Chondrocyte (in vitro differentiated cells): ENCODE results near the gene CCDC88C. TPM values are rescaled to one million over a fixed set of nuclear protein-coding genes. Genes with fewer than 3 reads are reported as not detected.

Experiments used
- DNase-seq: peaks from one replicate; pipeline ENCODE4 v3.0.0; 2021; ENCODE audit warnings: mixed read lengths, low spot score
- H3K27ac Mint-ChIP-seq: one replicate; pipeline ENCODE4 v1.8.0; 2021; ENCODE audit warnings: mild to moderate bottlenecking, moderate library complexity, mixed read lengths; ENCODE audit not compliant: unreplicated experiment
- H3K27me3 Mint-ChIP-seq: 2 replicates; pipeline ENCODE4 v1.8.0; 2021; ENCODE audit warnings: low read depth, mixed read lengths
- H3K36me3 Mint-ChIP-seq: 2 replicates; pipeline ENCODE4 v1.8.0; 2021; ENCODE audit warnings: low read depth, mixed read lengths
- H3K4me1 Mint-ChIP-seq: 2 replicates; pipeline ENCODE4 v1.8.0; 2021; ENCODE audit warnings: low read depth, mild to moderate bottlenecking, mixed read lengths
- H3K4me3 Mint-ChIP-seq: one replicate; pipeline ENCODE4 v1.8.0; 2021; ENCODE audit warnings: mild to moderate bottlenecking, moderate library complexity, mixed read lengths; ENCODE audit not compliant: unreplicated experiment
- H3K9me3 Mint-ChIP-seq: 2 replicates; pipeline ENCODE4 v1.8.0; 2021; ENCODE audit warnings: low read depth, mixed read lengths
- total RNA-seq: library from RNA; stranded (reverse); gene quantifications from 3 replicates; pipeline ENCODE4 v1.2.1, GENCODE V29; 2021
- TF ChIP-seq, protein P1 (sequence below): fragments of 200-600 bp; sonication (generic); IDR thresholded peaks from 2 replicates; pipeline ENCODE4 v1.5.0; 2021; ENCODE audit warnings: antibody characterized with exemption, mild to moderate bottlenecking, moderate library complexity

The CCDC88C gene
- total RNA-seq, 1 donor from 2014 or later, result 2.3 TPM

DNA sequence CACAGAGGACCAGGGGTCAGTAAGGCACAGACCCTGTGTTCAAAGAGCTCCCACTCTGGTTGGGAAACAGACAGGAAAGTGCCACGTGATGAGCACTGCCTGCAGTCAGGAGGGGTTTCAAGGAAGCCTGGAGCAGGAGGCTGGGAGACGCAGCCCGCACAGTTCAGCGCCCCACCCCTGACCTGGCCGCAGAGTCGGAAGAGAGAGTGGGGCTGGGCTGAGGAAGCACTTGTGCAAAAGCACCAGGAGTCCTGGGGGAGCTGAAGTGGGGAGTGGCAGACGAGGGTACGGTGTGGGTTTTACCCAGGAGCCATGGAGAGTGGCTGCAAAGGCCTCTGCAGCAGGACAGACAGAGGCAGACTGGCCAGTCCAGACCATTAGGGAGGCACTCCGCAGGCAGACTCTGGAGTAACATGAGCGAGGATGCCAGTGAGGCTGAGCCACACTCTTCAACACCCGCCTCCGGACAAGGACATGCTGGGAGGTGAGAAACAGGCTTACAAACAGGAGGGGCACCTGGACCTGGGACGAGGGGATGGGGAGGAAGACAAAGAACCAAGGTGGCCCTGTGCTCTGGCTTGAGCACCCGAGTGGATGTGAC is 87.4 kb downstream of the CCDC88C start:
- Mint-ChIP-seq H3K4me3 (no peak overlapping the region), H3K36me3 (no peaks in the 10 kb centered on the region), H3K27me3 (peaks cover 8% of the 10 kb centered on the region), H3K9me3 (no peaks in the 10 kb centered on the region), H3K4me1 (peaks cover 9% of the 10 kb centered on the region), H3K27ac (no peak overlapping the region)
- DNase-seq, result peak; percentile 69
- TF ChIP-seq, protein P1, sequence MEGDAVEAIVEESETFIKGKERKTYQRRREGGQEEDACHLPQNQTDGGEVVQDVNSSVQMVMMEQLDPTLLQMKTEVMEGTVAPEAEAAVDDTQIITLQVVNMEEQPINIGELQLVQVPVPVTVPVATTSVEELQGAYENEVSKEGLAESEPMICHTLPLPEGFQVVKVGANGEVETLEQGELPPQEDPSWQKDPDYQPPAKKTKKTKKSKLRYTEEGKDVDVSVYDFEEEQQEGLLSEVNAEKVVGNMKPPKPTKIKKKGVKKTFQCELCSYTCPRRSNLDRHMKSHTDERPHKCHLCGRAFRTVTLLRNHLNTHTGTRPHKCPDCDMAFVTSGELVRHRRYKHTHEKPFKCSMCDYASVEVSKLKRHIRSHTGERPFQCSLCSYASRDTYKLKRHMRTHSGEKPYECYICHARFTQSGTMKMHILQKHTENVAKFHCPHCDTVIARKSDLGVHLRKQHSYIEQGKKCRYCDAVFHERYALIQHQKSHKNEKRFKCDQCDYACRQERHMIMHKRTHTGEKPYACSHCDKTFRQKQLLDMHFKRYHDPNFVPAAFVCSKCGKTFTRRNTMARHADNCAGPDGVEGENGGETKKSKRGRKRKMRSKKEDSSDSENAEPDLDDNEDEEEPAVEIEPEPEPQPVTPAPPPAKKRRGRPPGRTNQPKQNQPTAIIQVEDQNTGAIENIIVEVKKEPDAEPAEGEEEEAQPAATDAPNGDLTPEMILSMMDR, result no peak

GRCh38 chr14:91329486-91330014 is 88.1 kb downstream of the CCDC88C start:
- no peaks in the 10 kb centered on the region for H3K36me3 Mint-ChIP-seq
- H3K9me3 Mint-ChIP-seq, result no peaks in the 10 kb centered on the region
- no peak overlapping the region for H3K4me3 Mint-ChIP-seq
- DNase-seq, result no peak
- peaks cover 9% of the 10 kb centered on the region for H3K4me1 Mint-ChIP-seq
- TF ChIP-seq, protein P1, result no peak
- no peak overlapping the region for H3K27ac Mint-ChIP-seq
- H3K27me3 Mint-ChIP-seq, result peaks cover 8% of the 10 kb centered on the region

DNA sequence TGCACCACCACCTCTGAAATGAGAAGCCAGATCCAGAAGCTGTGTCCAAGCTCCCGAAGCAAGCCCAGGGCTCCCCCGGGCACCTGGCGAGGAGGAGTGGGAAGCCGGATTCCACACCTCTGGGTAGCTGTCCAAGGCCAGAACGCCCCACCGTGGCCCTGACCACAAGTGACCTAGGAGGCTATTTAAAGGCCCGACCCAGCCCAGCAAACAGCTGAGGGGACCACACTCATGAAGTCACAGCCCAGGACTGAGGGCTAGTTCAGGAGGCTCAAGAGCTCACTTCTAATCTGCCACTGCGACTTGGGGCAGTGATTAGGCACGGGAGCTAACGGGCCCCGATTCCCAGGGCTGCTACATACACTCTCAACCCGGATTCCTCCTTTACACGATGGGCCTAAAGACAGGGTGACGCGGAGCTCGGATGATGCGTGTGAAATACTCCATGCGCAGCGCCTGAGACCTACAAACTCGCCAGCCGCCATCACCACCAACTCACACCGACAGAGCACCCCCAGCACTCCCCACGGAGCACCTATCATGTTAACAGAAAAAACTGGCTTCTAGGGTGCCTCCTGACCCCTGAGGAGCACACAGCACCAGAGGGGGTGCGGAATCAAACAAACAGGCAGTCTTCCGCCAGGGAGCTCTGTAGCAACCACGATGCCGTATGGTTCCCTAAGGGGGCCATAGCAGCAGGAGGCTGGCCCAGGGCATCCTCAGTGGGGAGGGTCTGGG is 89.1 kb downstream of the CCDC88C start:
- Mint-ChIP-seq H3K4me3 (no peak overlapping the region), H3K4me1 (peaks cover 9% of the 10 kb centered on the region), H3K36me3 (no peaks in the 10 kb centered on the region), H3K9me3 (no peaks in the 10 kb centered on the region), H3K27me3 (peaks cover 8% of the 10 kb centered on the region), H3K27ac (no peak overlapping the region)
- peak; percentile 65 for DNase-seq
- TF ChIP-seq, protein P1, result no peak

DNA sequence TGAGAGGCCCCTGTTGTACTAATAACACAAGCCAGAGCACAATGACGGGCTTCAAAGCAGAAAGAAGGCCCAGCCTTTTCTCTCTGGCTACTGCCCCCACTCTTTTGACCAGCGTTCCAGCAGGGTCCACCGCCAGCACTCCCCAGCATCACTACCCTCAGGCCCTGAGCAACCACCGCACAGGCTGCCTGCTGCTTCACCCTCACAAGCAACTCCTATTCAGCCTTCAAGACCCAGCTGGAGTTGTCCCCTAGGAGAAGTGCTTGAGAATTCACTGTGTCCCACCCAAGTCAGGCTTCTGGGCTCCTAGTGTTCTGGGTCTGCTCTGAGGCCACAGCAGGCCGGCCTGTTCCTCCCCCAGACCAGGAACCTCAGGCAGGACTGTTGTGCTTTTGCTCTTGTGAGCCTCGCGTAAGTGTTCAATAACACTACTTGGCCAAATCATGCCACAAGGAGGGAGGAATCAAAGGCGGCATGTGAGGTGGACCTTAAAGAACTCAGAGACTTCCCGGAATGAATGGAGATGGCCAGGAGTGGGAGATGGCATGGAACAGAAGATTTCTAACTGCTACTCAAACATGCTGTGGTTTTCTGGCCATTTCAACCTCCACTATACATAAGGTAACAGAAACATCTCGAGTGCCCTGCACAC is 89.8 kb downstream of the CCDC88C start:
- Mint-ChIP-seq H3K4me1 (peaks cover 9% of the 10 kb centered on the region), H3K4me3 (no peak overlapping the region), H3K27me3 (peaks cover 8% of the 10 kb centered on the region), H3K27ac (no peak overlapping the region), H3K9me3 (no peaks in the 10 kb centered on the region), H3K36me3 (no peaks in the 10 kb centered on the region)
- TF ChIP-seq, protein P1, result no peak
- DNase-seq, result peak; percentile 50

- no peak overlapping the region for H3K4me3 Mint-ChIP-seq
- no peaks in the 10 kb centered on the region for H3K9me3 Mint-ChIP-seq
- TF ChIP-seq, protein P1, result no peak
- no peaks in the 10 kb centered on the region for H3K36me3 Mint-ChIP-seq
- peak; percentile 49 for DNase-seq
- H3K27me3 Mint-ChIP-seq, result peaks cover 8% of the 10 kb centered on the region
- peaks cover 4% of the 10 kb centered on the region for H3K4me1 Mint-ChIP-seq
- H3K27ac Mint-ChIP-seq, result no peak overlapping the region
Observed at GRCh38 chr14:91327250-91327595, 90.4 kb downstream of the CCDC88C start.
